WTC11 (cell line): Measurements from ENCODE around the gene GLYATL3. TPM values are rescaled to one million over a fixed set of nuclear protein-coding genes. Genes with fewer than 3 reads are reported as not detected.
"Not testable (repeated sequence)": the region's sequence is repeated elsewhere in the genome, so short reads cannot be mapped to it uniquely, and the experiment has no call there.

ENCODE experiments used
- ATAC-seq: fragments of 200-7000 bp; cut with Tn5 transposase; 2 replicates; pipeline ENCODE4 v1.10.0; 2021; ENCODE audit warnings: mild to moderate bottlenecking, moderate library complexity
- CTCF ChIA-PET: fragments of 300-600 bp; sonication (Branson Sonifier 250); formaldehyde crosslinking; loops from one replicate; lab custom pipeline; 2021; ENCODE audit warnings: antibody characterized with exemption; lab: Charles Lee
- POLR2A ChIA-PET: fragments of 350-600 bp; sonication (Branson Sonifier 250); formaldehyde crosslinking; loops from one replicate; lab custom pipeline; 2021; ENCODE audit warnings: antibody characterized with exemption; lab: Charles Lee
- DNase-seq: peaks from one replicate; pipeline ENCODE4 v3.0.0; 2021; ENCODE audit warnings: low spot score
- H3K27ac Mint-ChIP-seq: 2 replicates; pipeline ENCODE4 v1.8.0; 2021; ENCODE audit warnings: mixed read lengths
- H3K27me3 Mint-ChIP-seq: 2 replicates; pipeline ENCODE4 v1.8.0; 2021; ENCODE audit warnings: low read depth, mild to moderate bottlenecking, moderate library complexity, mixed read lengths
- H3K36me3 Mint-ChIP-seq: 2 replicates; pipeline ENCODE4 v1.8.0; 2021; ENCODE audit warnings: mixed read lengths
- H3K4me1 Mint-ChIP-seq: 2 replicates; pipeline ENCODE4 v1.8.0; 2022; ENCODE audit warnings: mixed read lengths
- H3K4me3 Mint-ChIP-seq: 2 replicates; pipeline ENCODE4 v1.8.0; 2021; ENCODE audit warnings: mild to moderate bottlenecking, moderate library complexity, mixed read lengths
- H3K9me3 Mint-ChIP-seq: 2 replicates; pipeline ENCODE4 v1.8.0; 2021; ENCODE audit warnings: mixed read lengths
- ATF1 ChIP-seq: sonication (generic); formaldehyde crosslinking; IDR thresholded peaks from 2 replicates; pipeline ENCODE4 v1.8.1; 2023; ENCODE audit warnings: mild to moderate bottlenecking, moderate library complexity, missing genetic modification reagents
- EMX1 ChIP-seq: fragments of 250-450 bp; sonication (Bioruptor Pico); IDR thresholded peaks from 2 replicates; pipeline ENCODE4 v1.8.0; 2021; ENCODE audit warnings: mild to moderate bottlenecking
- GABPB1 ChIP-seq: sonication (generic); formaldehyde crosslinking; IDR thresholded peaks from 2 replicates; pipeline ENCODE4 v1.8.1; 2023; ENCODE audit warnings: mild to moderate bottlenecking, missing genetic modification reagents
- GRHL2 ChIP-seq: fragments of 250-450 bp; sonication (Bioruptor Pico); IDR thresholded peaks from 2 replicates; pipeline ENCODE4 v1.8.0; 2022; ENCODE audit warnings: mild to moderate bottlenecking, moderate library complexity; ENCODE audit not compliant: insufficient replicate concordance, severe bottlenecking
- HMGA2 ChIP-seq: fragments of 250-450 bp; sonication (Bioruptor Pico); IDR thresholded peaks from 2 replicates; pipeline ENCODE4 v1.4.0; 2021; ENCODE audit warnings: mild to moderate bottlenecking, moderate library complexity
- NR1H2 ChIP-seq: sonication (generic); formaldehyde crosslinking; IDR thresholded peaks from 2 replicates; pipeline ENCODE4 v1.9.0; 2021; ENCODE audit warnings: mild to moderate bottlenecking, moderate library complexity, missing genetic modification reagents
- ZBTB21 ChIP-seq: sonication (generic); formaldehyde crosslinking; IDR thresholded peaks from 2 replicates; pipeline ENCODE4 v1.8.1; 2023; ENCODE audit warnings: mild to moderate bottlenecking, missing genetic modification reagents, borderline replicate concordance
- ZNF138 ChIP-seq: sonication (generic); formaldehyde crosslinking; conservative IDR thresholded peaks from 2 replicates; pipeline ENCODE4 v1.8.1; 2022; ENCODE audit warnings: mild to moderate bottlenecking, moderate library complexity, missing genetic modification reagents
- ZNF317 ChIP-seq: sonication (generic); formaldehyde crosslinking; IDR thresholded peaks from 2 replicates; pipeline ENCODE4 v1.8.1; 2023; ENCODE audit warnings: low read depth, mild to moderate bottlenecking, moderate library complexity, missing genetic modification reagents, borderline replicate concordance
- total RNA-seq: library from RNA; stranded (reverse); gene quantifications from 3 replicates; pipeline ENCODE4 v1.2.3, GENCODE V29; 2021
- TF ChIP-seq, protein P1 (sequence below): sonication (generic); formaldehyde crosslinking; IDR thresholded peaks from 2 replicates; pipeline ENCODE4 v1.8.1; 2022; ENCODE audit warnings: mild to moderate bottlenecking, moderate library complexity, missing genetic modification reagents
- TF ChIP-seq, protein P2 (sequence below): sonication (generic); formaldehyde crosslinking; IDR thresholded peaks from 2 replicates; pipeline ENCODE4 v1.8.0; 2023; ENCODE audit warnings: missing genetic modification reagents
- TF ChIP-seq, protein P3 (sequence below): sonication (generic); formaldehyde crosslinking; IDR thresholded peaks from 2 replicates; pipeline ENCODE4 v1.8.0; 2022; ENCODE audit warnings: mild to moderate bottlenecking, missing genetic modification reagents
- TF ChIP-seq, protein P4 (sequence below): sonication (generic); formaldehyde crosslinking; IDR thresholded peaks from 2 replicates; pipeline ENCODE4 v1.8.0; 2022; ENCODE audit warnings: mild to moderate bottlenecking, missing genetic modification reagents
- TF ChIP-seq, protein P5 (sequence below): fragments of 250-450 bp; sonication (Bioruptor Pico); IDR thresholded peaks from 2 replicates; pipeline ENCODE4 v1.8.0; 2021; ENCODE audit warnings: mild to moderate bottlenecking

The GLYATL3 gene
- total RNA-seq, 1 experiment from 2014 or later: not detected

DNA sequence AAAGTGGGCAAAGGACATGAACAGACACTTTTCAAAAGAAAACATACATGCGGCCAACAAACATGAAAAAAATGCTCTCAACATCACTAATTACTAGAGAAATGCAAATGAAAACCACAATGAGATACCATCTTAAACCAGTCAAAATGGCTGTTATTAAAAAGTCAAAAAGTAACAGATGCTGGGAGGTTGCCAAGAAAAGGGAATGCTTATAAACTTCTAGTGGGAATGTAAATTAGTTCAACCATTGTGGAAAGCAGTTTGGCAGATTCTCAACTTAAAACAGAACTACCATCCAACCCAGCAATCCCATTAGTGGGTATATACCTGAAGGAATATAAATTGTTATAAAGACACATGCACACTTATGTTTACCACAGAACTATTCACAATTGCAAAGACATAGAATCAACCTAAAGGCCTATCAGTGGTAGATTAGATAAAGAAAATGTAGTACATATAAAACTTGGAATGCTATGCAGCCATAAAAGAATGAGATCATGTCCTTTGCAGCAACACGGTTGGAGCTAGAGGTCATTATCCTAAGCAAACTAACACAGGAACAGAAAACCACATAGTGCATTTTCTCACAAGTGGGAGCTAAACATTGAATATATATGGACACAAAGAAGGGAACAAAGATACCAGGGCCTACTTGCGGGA is 20.3 kb upstream of the GLYATL3 start:
- ChIA-PET CTCF (no interaction called here), POLR2A (no interaction called here)
- Mint-ChIP-seq H3K4me1 (no peaks in the 10 kb centered on the region), H3K36me3 (peaks cover 74% of the 10 kb centered on the region), H3K9me3 (peaks cover 33% of the 10 kb centered on the region), H3K27ac (no peak overlapping the region), H3K4me3 (no peak overlapping the region), H3K27me3 (no peaks in the 10 kb centered on the region)
- no peak for ATAC-seq
- TF ChIP-seq ZBTB21 (CRISPR knock-in tag) (no peak), ZNF317 (CRISPR knock-in tag) (no peak), HMGA2 (CRISPR knock-in tag) (no peak)
- TF ChIP-seq, protein P1, sequence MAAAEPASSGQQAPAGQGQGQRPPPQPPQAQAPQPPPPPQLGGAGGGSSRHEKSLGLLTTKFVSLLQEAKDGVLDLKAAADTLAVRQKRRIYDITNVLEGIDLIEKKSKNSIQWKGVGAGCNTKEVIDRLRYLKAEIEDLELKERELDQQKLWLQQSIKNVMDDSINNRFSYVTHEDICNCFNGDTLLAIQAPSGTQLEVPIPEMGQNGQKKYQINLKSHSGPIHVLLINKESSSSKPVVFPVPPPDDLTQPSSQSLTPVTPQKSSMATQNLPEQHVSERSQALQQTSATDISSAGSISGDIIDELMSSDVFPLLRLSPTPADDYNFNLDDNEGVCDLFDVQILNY (CRISPR knock-in tag): no peak
- TF ChIP-seq, protein P2, sequence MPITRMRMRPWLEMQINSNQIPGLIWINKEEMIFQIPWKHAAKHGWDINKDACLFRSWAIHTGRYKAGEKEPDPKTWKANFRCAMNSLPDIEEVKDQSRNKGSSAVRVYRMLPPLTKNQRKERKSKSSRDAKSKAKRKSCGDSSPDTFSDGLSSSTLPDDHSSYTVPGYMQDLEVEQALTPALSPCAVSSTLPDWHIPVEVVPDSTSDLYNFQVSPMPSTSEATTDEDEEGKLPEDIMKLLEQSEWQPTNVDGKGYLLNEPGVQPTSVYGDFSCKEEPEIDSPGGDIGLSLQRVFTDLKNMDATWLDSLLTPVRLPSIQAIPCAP (CRISPR knock-in tag): no peak
- TF ChIP-seq, protein P3, sequence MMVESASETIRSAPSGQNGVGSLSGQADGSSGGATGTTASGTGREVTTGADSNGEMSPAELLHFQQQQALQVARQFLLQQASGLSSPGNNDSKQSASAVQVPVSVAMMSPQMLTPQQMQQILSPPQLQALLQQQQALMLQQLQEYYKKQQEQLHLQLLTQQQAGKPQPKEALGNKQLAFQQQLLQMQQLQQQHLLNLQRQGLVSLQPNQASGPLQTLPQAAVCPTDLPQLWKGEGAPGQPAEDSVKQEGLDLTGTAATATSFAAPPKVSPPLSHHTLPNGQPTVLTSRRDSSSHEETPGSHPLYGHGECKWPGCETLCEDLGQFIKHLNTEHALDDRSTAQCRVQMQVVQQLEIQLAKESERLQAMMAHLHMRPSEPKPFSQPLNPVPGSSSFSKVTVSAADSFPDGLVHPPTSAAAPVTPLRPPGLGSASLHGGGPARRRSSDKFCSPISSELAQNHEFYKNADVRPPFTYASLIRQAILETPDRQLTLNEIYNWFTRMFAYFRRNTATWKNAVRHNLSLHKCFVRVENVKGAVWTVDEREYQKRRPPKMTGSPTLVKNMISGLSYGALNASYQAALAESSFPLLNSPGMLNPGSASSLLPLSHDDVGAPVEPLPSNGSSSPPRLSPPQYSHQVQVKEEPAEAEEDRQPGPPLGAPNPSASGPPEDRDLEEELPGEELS: no peak
- TF ChIP-seq, protein P4, sequence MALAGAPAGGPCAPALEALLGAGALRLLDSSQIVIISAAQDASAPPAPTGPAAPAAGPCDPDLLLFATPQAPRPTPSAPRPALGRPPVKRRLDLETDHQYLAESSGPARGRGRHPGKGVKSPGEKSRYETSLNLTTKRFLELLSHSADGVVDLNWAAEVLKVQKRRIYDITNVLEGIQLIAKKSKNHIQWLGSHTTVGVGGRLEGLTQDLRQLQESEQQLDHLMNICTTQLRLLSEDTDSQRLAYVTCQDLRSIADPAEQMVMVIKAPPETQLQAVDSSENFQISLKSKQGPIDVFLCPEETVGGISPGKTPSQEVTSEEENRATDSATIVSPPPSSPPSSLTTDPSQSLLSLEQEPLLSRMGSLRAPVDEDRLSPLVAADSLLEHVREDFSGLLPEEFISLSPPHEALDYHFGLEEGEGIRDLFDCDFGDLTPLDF (CRISPR knock-in tag): no peak
- TF ChIP-seq, all 79 proteins: peak for 0
- no peak for DNase-seq

DNA sequence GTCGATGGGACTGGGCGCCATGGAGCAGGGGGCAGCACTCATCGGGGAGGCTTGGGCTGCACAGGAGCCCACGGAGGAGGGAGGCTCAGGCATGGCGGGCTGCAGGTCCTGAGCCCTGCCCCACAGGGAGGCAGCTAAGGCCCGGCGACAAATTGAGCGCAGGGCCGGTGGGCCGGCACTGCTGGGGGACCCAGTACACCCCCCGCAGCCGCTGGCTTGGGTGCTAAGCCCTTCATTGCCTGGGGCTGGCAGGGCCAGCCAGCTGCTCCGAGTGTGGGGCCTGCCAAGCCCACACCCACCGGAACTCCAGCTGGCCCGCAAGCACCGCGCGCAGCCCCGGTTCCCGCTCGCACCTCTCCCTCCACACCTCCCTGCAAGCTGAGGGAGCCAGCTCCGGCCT is 17.9 kb upstream of the GLYATL3 start:
- ATAC-seq, H3K27ac Mint-ChIP-seq: not testable (repeated sequence)

DNA sequence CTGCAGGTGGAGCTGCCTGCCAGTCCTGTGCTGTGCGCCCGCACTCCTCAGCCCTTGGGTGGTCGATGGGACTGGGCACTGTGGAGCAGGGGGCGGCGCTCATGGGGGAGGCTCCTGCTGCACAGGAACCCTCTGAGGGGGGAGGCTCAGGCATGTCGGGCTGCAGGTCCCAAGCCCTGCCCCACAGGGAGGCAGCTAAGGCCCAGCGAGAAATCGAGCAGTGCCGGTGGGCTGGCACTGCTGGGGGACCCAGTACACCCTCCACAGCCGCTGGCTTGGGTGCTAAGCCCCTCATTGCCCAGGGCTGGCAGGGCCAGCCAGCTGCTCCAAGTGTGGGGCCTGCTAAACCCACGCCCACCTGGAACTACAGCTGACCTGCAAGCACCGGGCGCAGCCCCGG is 16.3 kb upstream of the GLYATL3 start:
- ATAC-seq: not testable (repeated sequence)

More for the DNA sequence above, 17.9 kb upstream of the GLYATL3 start:
- peaks cover 57% of the 10 kb centered on the region for H3K36me3 Mint-ChIP-seq
- H3K27me3 Mint-ChIP-seq, DNase-seq, H3K4me1 Mint-ChIP-seq, CTCF ChIA-PET, H3K4me3 Mint-ChIP-seq, POLR2A ChIA-PET: not testable (repeated sequence)
- peaks cover 22% of the 10 kb centered on the region for H3K9me3 Mint-ChIP-seq

DNA sequence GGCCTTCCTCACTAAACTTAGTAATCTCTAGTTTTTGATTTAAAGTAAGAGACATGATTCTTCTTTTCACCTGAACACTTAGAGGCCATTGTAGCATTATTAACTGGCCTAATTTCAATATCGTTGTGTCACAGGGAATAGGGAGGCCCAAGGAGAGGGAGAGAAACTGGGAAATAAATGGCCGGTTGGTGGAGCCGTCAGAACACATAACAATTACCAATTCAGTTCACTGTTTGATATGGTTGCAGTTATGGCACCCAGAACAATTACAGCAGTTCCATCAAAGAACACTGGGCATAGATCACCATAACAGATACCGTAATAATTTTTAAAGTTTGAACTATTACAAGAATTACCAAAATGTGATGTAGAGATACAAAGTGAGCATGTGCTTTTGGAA is 9.1 kb upstream of the GLYATL3 start:
- ChIA-PET CTCF (no interaction called here), POLR2A (no interaction called here)
- DNase-seq (no peak), ATAC-seq (no peak)
- Mint-ChIP-seq H3K36me3 (peaks cover 36% of the 10 kb centered on the region), H3K27me3 (no peaks in the 10 kb centered on the region), H3K9me3 (no peaks in the 10 kb centered on the region), H3K4me3 (no peak overlapping the region), H3K27ac (no peak overlapping the region), H3K4me1 (no peaks in the 10 kb centered on the region)
- TF ChIP-seq EMX1: no peak
- no peak for TF ChIP-seq GABPB1
- no peak for TF ChIP-seq ZBTB21 (CRISPR knock-in tag)
- TF ChIP-seq ATF1 (CRISPR knock-in tag): no peak
- TF ChIP-seq NR1H2: no peak
- TF ChIP-seq GRHL2: no peak
- TF ChIP-seq, protein P5, sequence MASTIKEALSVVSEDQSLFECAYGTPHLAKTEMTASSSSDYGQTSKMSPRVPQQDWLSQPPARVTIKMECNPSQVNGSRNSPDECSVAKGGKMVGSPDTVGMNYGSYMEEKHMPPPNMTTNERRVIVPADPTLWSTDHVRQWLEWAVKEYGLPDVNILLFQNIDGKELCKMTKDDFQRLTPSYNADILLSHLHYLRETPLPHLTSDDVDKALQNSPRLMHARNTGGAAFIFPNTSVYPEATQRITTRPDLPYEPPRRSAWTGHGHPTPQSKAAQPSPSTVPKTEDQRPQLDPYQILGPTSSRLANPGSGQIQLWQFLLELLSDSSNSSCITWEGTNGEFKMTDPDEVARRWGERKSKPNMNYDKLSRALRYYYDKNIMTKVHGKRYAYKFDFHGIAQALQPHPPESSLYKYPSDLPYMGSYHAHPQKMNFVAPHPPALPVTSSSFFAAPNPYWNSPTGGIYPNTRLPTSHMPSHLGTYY: no peak
- TF ChIP-seq ZNF138: no peak

More for the DNA sequence above, 16.3 kb upstream of the GLYATL3 start:
- Mint-ChIP-seq H3K36me3 (peaks cover 50% of the 10 kb centered on the region), H3K9me3 (peaks cover 22% of the 10 kb centered on the region)
- DNase-seq, H3K4me3 Mint-ChIP-seq, CTCF ChIA-PET, POLR2A ChIA-PET, H3K27me3 Mint-ChIP-seq, H3K27ac Mint-ChIP-seq, H3K4me1 Mint-ChIP-seq: not testable (repeated sequence)
